HG03469 (cell line): ENCODE measurements around the gene CTCF.

ENCODE experiments used
- ATAC-seq: cut with Tn5 transposase; IDR thresholded peaks from one replicate; pipeline ENCODE4 v1.9.1; 2021; ENCODE audit warnings: mild to moderate bottlenecking, moderate library complexity, moderate number of reproducible peaks; ENCODE audit not compliant: unreplicated experiment

The CTCF gene

DNA sequence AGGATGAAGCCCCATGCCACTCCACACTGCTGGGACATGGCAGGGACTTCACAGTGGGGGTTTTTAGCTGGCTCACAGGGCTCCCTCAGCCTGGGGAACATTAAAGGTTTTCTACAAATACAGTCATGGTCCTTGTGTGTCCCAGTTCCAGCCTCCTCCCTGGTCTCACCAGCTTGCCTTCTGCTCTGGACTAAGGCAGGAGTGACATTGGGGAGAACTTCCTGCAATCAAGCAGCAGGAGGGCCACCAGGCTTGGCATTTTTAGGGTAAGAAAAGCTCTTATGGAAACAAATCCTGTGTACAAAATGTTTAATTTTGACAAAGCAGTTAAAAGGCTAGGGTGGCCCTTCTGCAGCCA lies 100.3 kb downstream of the CTCF start:
- no peak for ATAC-seq

GRCh38 chr16:67663151-67663876 lies 101.0 kb downstream of the CTCF start:
- ATAC-seq: no peak

GRCh38 chr16:67663877-67664222 lies 101.5 kb downstream of the CTCF start:
- ATAC-seq: no peak

DNA sequence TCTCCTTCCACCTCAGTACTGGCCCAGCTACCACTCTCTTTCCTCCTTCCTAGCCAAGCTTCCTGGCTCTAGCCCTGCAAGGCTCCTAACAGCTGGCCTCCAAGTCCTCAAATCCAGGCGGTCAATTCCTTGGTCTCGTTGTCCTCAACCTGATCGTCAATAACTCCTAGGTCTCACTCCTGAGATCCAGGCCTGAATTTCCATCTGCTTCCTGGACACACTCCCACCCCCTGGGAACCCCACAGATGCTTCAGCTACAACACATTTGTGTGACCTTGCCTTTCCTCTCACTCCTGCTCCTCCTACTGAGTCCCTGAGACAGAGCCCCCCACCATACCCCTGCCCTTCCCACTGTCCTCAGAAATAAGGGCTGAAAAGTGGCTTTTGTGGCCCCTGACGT lies 101.9 kb downstream of the CTCF start:
- no peak for ATAC-seq

DNA sequence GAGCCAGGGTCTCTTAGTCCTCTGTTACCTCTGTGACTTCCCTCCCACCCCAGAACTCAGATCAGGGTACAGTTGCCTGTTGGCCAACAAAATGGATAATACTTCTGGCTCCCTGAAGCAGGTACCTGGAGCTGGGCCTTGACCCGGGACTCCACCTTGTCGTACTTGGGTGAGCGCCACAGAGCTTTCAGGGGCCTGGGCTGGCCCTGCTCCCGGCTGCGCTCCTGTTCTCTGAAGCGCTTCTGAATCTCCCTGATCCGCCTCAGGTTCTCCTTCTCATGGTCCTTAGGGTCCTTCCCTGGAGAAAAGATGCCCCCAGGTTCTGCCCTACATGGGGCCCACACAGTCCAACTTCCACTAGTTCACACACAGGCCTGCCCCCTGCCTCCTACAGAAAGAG lies 102.5 kb downstream of the CTCF start:
- ATAC-seq: no peak

DNA sequence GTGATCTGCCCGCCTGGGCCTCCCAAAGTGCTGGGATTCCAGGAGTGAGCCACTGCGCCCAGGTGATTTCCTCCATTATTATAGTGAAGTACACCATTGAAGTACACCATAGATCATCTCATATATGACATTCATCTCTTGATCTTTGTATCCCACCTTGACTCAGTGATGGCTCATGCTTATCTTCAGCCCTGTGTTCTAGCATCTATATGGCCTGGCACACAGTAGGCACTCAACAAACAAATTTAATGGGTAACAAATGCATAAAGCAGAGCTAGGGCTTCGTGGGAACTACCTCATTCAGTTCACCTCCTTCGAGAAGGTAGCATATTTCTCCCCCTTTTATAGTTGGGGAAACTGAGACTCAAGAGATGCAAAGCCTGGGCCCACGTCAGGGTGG lies 103.3 kb downstream of the CTCF start:
- no peak for ATAC-seq

DNA sequence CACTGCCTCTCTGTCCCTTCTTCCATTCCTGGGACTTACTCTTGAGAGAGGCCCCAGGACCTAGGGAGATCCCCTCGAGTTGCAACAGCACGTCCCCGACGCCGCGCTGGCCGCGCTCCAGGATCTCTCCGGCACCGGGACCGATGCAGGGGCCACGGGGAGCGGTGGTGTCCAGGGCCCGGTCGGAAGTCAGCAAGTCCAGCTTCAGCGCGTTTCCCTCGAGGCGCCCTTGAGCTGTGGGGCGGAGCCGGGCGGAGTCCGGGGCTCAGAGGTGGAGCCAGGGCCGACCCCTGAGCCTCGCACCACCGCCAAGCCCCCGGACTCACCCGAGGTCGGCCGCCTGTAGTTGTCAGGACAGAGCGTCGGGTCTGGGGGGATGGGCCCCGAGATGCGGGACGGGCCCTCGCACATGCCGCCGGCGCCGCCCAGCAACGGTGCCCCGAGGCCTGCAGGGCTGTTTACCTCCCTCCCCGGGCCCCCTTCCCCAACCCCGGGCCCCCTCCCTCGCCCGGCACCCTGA lies 103.8 kb downstream of the CTCF start:
- no peak for ATAC-seq

DNA sequence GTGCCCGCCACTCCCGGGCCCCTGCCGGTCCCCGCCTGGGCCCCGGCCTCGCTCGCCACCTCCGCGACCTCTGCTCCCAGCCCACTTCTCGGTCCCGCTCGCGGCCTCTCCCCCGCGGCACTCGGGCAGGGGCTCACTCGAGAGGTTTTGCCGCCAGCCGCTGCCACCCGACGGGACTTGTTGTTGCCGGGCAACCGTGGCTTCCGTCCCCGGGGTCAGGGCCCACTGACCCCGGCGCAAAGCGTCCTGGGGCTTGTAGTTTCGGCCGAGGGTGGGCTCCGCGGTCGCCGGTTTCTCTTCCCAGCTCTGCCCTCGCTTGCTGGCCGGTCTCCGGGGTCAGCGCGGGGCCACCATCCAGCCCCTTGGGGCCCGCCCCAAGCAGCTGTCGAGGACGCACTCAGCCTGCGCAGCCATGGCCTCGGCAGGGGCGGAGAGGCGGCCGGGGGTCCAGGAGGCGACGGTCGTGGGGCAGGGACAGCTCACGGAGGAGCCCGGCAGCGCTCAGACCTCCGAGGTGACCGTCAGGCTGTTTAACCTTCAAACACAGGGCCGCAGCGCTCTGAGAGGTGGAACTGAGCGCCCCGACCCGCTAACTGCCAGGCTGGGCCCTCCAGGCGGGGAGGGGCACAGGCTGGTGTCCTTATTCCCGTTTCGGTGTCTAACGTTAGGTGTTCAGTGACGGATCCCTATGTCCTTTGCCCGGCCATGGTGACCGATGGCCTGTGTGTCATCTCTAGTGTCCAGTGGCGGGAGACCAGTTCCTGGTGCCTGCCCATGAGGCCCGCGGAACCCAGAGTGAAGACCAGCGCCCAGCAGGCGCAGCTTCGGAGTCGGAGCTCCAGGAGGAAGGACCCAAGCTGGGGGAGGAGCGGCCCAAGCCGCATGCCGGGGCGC lies 104.5 kb downstream of the CTCF start, which contains the start of the genes C16orf86 and ENKD1:
TSS of gene C16orf86 (plus strand) at position 256 of the 894 bp plus-strand sequence. CDS start at position 413, 157 bp downstream.
TSS of gene ENKD1 (minus strand) at position 192 of the 894 bp plus-strand sequence. CDS start 308 bp downstream, outside the sequence.
- no peak for ATAC-seq

DNA sequence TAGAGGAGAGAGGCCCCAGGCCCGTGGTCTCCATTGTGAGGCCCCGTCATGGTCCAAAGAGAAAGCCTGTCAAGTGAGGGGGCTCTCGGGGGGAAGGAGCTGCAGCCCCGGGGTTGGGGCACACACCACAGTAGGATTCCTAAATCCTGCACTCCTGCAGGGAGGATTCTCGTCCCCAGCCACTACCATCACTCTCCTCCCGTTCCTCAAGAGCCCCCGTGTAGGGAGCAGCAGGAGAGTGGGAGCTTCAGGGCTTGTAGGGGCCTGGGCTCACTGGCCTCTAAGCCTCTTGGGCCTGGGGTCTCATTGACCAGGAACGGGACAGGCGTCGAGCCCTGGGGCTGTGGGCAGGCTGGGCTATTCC lies 105.1 kb downstream of the CTCF start:
- no peak for ATAC-seq

DNA sequence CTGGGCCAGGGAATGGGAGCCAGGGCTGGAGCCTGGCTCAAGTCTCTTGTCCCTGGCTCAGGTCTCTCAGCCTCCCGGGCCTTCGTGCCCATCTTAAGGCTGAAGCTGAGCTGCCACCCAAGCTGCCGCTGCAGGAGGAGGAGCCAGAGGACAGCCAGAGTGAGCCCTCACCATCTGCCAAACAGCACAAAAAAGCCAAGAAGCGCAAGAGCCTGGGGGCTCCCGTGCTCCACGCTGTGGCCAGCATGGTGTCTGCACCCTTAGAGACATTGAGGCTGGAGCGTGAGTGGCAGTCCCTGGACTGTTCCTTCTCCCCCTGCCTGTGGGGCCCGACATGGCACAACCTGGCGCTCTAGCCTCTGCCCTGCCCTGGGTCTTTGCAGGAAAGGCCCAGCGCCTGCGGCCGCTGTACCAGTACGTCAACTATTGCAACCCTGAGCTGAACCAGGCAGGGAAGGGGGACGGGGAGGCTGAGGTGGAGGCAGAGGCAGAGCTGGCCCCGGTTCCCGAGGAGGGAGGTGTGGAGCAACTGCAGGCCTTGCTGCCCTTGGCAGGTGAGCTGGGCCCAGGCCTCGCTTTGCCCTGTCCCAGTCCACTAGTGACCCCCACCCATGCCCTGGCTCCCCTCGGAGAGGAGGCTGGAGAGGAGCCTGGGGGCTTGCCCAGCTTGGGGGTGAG lies 105.6 kb downstream of the CTCF start:
- peak; percentile 69 for ATAC-seq

- no peak for ATAC-seq
Observed at GRCh38 chr16:67668495-67669157, 106.3 kb downstream of the CTCF start.

DNA sequence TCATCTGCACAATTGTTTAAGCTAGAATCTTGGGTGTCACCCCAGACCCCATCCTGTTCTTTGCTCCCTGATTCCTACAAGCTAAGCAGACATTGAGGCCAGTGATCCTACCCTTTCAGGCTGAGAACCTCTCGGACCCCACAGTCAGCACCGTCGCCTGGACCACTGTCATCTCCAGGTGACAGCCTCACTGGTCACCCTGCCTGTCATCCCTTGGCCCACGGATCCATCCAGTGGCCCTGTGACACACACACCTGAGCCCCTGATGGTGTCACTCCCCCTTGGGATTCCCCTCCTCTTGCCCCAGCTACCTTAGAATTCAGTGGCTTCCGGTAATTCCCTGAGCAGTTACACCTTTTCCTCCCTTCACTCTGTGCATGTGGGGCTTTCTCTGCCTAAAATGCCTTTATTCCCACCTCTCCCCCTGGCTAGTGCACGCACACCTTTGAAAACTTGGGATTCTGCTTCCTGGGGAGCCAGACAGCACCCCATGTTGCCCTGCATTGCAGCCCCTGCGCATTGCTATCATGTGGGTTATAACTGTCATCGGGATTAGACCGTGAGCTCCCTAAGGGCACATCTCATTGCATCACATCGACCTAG lies 107.3 kb downstream of the CTCF start:
- no peak for ATAC-seq

DNA sequence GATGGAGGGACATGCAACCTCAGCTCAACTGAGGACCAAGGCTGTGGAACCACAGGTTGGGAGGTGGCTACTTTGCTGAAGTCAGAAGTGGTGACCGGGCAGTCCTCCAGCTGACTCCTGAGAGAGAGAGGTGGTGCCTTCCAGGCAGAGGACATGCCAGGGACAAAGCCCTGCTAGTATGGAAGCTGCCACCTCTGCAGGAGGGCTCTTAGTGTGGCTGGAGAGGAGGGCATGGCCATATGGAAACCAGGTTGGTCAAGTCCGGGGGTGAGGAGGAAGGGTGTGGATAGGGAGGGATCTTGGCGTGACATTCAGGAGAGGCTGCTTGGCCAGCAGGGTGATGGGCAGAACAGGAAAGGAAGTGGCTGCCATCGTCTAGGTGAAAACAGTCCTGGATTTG lies 110.0 kb downstream of the CTCF start:
- ATAC-seq: no peak

GRCh38 chr16:67672739-67673662 lies 110.7 kb downstream of the CTCF start:
- ATAC-seq: no peak

GRCh38 chr16:67673712-67674580 lies 111.6 kb downstream of the CTCF start:
- no peak for ATAC-seq

- no peak for ATAC-seq
Observed at GRCh38 chr16:67674851-67675578, 112.7 kb downstream of the CTCF start.

DNA sequence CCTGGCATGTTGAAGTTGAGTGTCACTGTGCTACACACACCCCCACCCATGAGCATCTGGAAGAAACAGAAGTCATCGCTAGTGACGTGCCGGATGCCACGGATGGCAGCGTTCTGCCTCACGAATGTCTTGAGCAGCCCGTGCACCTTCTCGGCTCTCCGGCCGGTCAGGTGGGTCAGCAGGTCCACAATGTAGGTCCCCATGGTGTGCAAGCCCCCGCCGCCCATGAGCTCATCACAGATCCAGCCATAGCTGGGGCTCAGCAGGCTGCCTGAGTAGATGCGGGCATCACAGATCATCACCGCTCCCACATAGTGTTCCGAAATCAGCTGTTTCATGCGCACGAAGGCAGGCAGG lies 113.2 kb downstream of the CTCF start:
- no peak for ATAC-seq

DNA sequence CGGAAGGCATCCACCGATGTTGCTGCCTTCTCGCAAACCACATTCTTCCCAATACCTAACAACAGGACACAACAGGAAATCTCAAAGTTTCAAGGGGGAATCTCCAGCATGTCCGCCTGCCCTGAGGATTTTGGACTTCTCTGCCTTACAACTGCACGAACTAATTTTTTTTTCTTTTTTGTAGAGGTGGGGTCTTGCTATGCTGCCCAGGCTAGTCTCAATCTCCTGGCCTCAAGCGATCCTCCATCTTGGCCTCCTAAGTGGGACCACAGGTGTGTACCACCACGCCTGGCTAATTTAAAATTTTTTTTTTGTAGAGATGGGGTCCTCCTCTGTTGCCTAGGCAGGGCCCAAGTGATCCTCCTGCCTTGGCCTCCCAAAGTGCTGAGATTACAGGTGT lies 113.7 kb downstream of the CTCF start:
- no peak for ATAC-seq
